GM12891 (cell line): ENCODE data around the gene S100G.

Experiments used
- POLR2A ChIP-seq: IDR thresholded peaks from 2 replicates; pipeline ENCODE4 v1.6.1; 2011; ENCODE audit warnings: low read depth, low read length, control low read depth
- POLR2AphosphoS5 ChIP-seq: IDR thresholded peaks from 2 replicates; pipeline ENCODE4 v1.6.1; 2011; ENCODE audit warnings: low read depth, low read length, control low read depth
- TAF1 ChIP-seq: IDR thresholded peaks from 2 replicates; pipeline ENCODE4 v1.6.1; 2011; ENCODE audit warnings: low read depth, low read length, control low read depth

DNA sequence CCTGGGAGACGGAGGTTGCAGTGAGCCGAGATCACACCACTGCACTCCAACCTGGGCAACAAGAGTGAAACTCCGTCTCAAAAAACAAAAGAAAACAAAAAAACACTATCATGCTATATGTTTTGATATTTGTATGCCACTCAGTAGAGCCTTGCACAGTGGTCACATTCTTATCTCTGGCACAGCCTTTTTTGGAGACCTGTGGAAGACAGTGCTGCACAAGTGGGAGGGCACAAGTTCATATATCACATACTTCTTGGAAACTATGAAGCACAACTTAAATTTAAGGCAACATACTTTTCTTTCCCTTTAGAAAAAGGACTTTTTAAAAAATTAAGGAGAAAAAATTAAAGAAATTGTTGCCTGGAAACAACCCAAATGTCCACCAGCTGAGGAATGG is 14.4 kb upstream of the S100G start:
- no peak for TF ChIP-seq TAF1
- TF ChIP-seq POLR2A = no peak
- TF ChIP-seq POLR2AphosphoS5 = no peak
